ENCODE data around the gene DCUN1D5. TPM values are rescaled to one million over a fixed set of nuclear protein-coding genes. Genes with fewer than 3 reads are reported as not detected.
A peak's percentile ranks its signal among the peaks of the same experiment; 100 is the strongest.

The DCUN1D5 gene
- total and polyA plus RNA-seq, 2 of the 13 experiments (the other 11 are each of a cell fraction or from before 2014, with no cell fraction given) = 32.9 to 46.7 TPM

DNA sequence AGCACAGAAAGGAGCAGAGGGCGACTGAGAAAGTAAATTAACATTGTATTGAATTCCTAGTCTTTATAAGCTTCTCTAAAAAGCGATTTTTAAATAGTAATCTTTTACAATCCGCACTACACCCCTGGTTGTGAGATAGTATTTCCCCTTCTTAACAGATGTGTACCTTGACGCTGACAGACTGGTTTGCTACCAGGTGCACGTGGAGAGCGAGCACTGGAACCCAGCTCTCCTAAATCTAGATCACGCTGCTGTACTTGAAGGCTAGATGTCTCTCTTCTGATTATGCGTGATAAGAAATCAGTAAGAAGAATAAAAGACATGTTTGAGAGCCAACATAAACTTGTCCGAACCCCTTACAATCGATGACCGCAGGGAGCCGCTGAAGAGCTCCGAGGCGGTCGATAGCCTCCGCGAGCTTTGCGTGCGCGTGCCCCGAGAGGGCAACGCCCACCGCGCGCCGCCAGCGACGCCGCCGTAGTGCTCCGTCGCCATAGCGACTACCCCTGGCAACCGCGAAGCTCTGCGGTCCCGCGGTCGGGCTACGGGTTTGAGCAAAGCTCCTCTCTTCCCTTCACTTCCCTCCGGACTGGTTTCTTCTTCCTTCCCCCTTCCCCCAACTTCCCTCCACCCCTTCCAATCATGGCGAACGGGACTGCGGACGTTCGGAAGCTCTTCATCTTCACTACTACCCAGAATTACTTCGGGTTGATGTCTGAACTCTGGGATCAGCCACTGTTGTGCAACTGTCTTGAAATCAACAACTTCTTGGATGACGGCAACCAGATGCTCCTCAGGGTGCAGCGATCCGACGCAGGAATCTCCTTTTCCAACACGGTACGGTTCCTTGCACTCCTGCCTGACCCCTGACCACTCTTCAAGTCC lies 17.2 kb upstream of the DCUN1D5 start, which contains the start of gene DYNC2H1 (continued):
- TF ChIP-seq ZNF282 (IDR thresholded peaks at IDR 0.05; ENCODE audit: partially characterized antibody) = no peak
- TF ChIP-seq EP300 (IDR thresholded peaks at IDR 0.05; ENCODE audit: low read depth in 2 of 2, low read length in 2 of 2) = peak in 1 of 2 experiments; percentile 12; a peak in 1 of 4 replicates
- no peak for TF ChIP-seq EP300 (CRISPR knock-in tag; IDR thresholded peaks at IDR 0.05; ENCODE audit: borderline replicate concordance)
- no peak for TF ChIP-seq PRPF4 (IDR thresholded peaks at IDR 0.05; ENCODE audit: low read depth, low read length, poor library complexity, severe bottlenecking)
- no peak for TF ChIP-seq TAF1 (CRISPR knock-in tag; IDR thresholded peaks at IDR 0.05)
- TF ChIP-seq SMARCC2 (IDR thresholded peaks at IDR 0.05) = no peak
- TF ChIP-seq ZNF724P (CRISPR knock-in tag; IDR thresholded peaks at IDR 0.05; ENCODE audit: borderline replicate concordance) = no peak
- TF ChIP-seq EEA1 (CRISPR knock-in tag; IDR thresholded peaks at IDR 0.05; ENCODE audit: borderline replicate concordance) = no peak
- no peak for TF ChIP-seq ZSCAN30 (CRISPR knock-in tag; IDR thresholded peaks at IDR 0.05)
- 0 out of 2 replicates have a peak, but pooled peaks have one; percentile 57 for TF ChIP-seq FLYWCH1 (CRISPR knock-in tag; IDR thresholded peaks at IDR 0.05)
- peak; percentile 43; the same call in 1 of the 2 replicates for TF ChIP-seq SIX4 (CRISPR knock-in tag; IDR thresholded peaks at IDR 0.05)
- TF ChIP-seq MLX (CRISPR knock-in tag; IDR thresholded peaks at IDR 0.05) = no peak
- no peak for TF ChIP-seq UBTF (CRISPR knock-in tag; IDR thresholded peaks at IDR 0.05)
- no peak for TF ChIP-seq TERF1 (CRISPR knock-in tag; IDR thresholded peaks at IDR 0.05)
- no peak for TF ChIP-seq ZFAT (CRISPR knock-in tag; conservative IDR thresholded peaks at IDR 0.05)
- no peak for TF ChIP-seq SETDB1 (CRISPR knock-in tag; IDR thresholded peaks at IDR 0.05; ENCODE audit: borderline replicate concordance)
- no peak for TF ChIP-seq TRIM22 (IDR thresholded peaks at IDR 0.05)
- 0 out of 2 replicates have a peak, but pooled peaks have one; percentile 32 for TF ChIP-seq ZBTB26 (CRISPR knock-in tag; IDR thresholded peaks at IDR 0.05; ENCODE audit: borderline replicate concordance)
- TF ChIP-seq, protein P1, sequence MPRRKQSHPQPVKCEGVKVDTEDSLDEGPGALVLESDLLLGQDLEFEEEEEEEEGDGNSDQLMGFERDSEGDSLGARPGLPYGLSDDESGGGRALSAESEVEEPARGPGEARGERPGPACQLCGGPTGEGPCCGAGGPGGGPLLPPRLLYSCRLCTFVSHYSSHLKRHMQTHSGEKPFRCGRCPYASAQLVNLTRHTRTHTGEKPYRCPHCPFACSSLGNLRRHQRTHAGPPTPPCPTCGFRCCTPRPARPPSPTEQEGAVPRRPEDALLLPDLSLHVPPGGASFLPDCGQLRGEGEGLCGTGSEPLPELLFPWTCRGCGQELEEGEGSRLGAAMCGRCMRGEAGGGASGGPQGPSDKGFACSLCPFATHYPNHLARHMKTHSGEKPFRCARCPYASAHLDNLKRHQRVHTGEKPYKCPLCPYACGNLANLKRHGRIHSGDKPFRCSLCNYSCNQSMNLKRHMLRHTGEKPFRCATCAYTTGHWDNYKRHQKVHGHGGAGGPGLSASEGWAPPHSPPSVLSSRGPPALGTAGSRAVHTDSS (CRISPR knock-in tag; conservative IDR thresholded peaks at IDR 0.05) = no peak
- TF ChIP-seq TCF12 (IDR thresholded peaks at IDR 0.05) = no peak
- no peak for TF ChIP-seq TCF12 (CRISPR knock-in tag; IDR thresholded peaks at IDR 0.05)
